Thymus (tissue), 11 donors: ENCODE data around the gene LGI2. TPM values are rescaled to one million over a fixed set of nuclear protein-coding genes. Genes with fewer than 3 reads are reported as not detected.

Experiments
- DNase-seq, 9 donors: peaks; one replicate each; pipeline ENCODE4 v3.0.0-alpha.2; 2013; ENCODE audit warnings: low spot score in 9 of 9, low read depth in 6 of 9, missing footprints in 1 of 9
- H3K27ac ChIP-seq, 2 donors: one replicate each; pipeline ENCODE4 v1.5.1; 2013; ENCODE audit warnings: control low read depth in 1 of 2, low read depth in 1 of 2, low read length in 1 of 2, mild to moderate bottlenecking in 1 of 2, moderate library complexity in 1 of 2
- H3K27me3 ChIP-seq, 2 donors: one replicate each; pipeline ENCODE4 v1.5.1; 2013; ENCODE audit warnings: low read length in 1 of 2; ENCODE audit not compliant: control insufficient read depth in 2 of 2, insufficient read depth in 1 of 2
- H3K36me3 ChIP-seq, 2 donors: one replicate each; pipeline ENCODE4 v1.5.1; 2013; ENCODE audit warnings: low read length in 1 of 2, mild to moderate bottlenecking in 1 of 2, moderate library complexity in 1 of 2; ENCODE audit not compliant: control insufficient read depth in 2 of 2, insufficient read depth in 2 of 2
- H3K4me1 ChIP-seq, 2 donors: one replicate each; pipeline ENCODE4 v1.5.1; 2013; ENCODE audit warnings: low read length in 2 of 2; ENCODE audit not compliant: control insufficient read depth in 2 of 2, insufficient read depth in 2 of 2
- H3K4me3 ChIP-seq, 2 donors: one replicate each; pipeline ENCODE4 v1.5.1; 2013; ENCODE audit warnings: low read length in 2 of 2, control low read depth in 1 of 2, mild to moderate bottlenecking in 1 of 2
- H3K9me3 ChIP-seq, 2 donors: one replicate each; pipeline ENCODE4 v1.5.1; 2013; ENCODE audit warnings: low read length in 1 of 2, mild to moderate bottlenecking in 1 of 2; ENCODE audit not compliant: control insufficient read depth in 2 of 2, insufficient read depth in 1 of 2
- polyA plus RNA-seq: library from polyadenylated mRNA; stranded (reverse); fragments of 200-250 nt; gene quantifications from one replicate; pipeline ENCODE4 v1.2.3, GENCODE V29; 2013
- total RNA-seq: library from RNA; stranded (reverse); fragments of 120-200 nt; gene quantifications from one replicate; pipeline ENCODE4 v1.2.4, GENCODE V29; 2013
- donor health status: healthy.

The LGI2 gene
- total and polyA plus RNA-seq, 2 donors, result 2.1 to 2.5 TPM

GRCh38 chr4:24949970-24950369 is 80.8 kb downstream of the LGI2 start:
- H3K9me3 ChIP-seq, result no peaks in the 10 kb centered on the region
- no peak for DNase-seq
- no peaks in the 10 kb centered on the region for H3K4me1 ChIP-seq
- no peak overlapping the region for H3K4me3 ChIP-seq
- no peak overlapping the region for H3K27ac ChIP-seq
- H3K27me3 ChIP-seq, result no peaks in the 10 kb centered on the region
- no peaks in the 10 kb centered on the region for H3K36me3 ChIP-seq

Other genes with a start within 250 kb of the LGI2 start
- gene SOD3, start 235.4 kb downstream of the LGI2 start, total RNA-seq, result 3.1 TPM
- 8.8 TPM for gene SOD3, start 235.4 kb downstream of the LGI2 start, polyA plus RNA-seq
- gene CCDC149, start 117.9 kb downstream of the LGI2 start, total RNA-seq, result 1.5 TPM
- gene CCDC149, start 117.9 kb downstream of the LGI2 start, polyA plus RNA-seq, result 6.2 TPM
- gene SEPSECS, start 129.5 kb upstream of the LGI2 start, total RNA-seq, result 14.5 TPM
- gene SEPSECS, start 129.5 kb upstream of the LGI2 start, polyA plus RNA-seq, result 15.8 TPM
- gene PI4K2B, start 203.1 kb upstream of the LGI2 start, total RNA-seq, result 20.4 TPM
- gene PI4K2B, start 203.1 kb upstream of the LGI2 start, polyA plus RNA-seq, result 24.0 TPM